Mammary epithelial cell (primary cell): ENCODE results near the gene MYO15B.

Experiments
- EZH2 ChIP-seq: IDR thresholded peaks from 2 replicates; pipeline ENCODE4 v1.6.1; 2012; ENCODE audit warnings: low read length, inconsistent platforms, borderline replicate concordance
- TF ChIP-seq, protein P1 (sequence below), 2 donors: IDR thresholded peaks in 1 of 2; conservative IDR thresholded peaks in 1 of 2; 2 replicates each; pipeline ENCODE4 v1.5.1; 2011 to 2012; ENCODE audit warnings: inconsistent platforms in 2 of 2, low read length in 2 of 2, mild to moderate bottlenecking in 2 of 2, control low read depth in 1 of 2, low read depth in 1 of 2; ENCODE audit not compliant: insufficient read depth in 1 of 2; ENCODE audit errors: extremely low read depth in 1 of 2

DNA sequence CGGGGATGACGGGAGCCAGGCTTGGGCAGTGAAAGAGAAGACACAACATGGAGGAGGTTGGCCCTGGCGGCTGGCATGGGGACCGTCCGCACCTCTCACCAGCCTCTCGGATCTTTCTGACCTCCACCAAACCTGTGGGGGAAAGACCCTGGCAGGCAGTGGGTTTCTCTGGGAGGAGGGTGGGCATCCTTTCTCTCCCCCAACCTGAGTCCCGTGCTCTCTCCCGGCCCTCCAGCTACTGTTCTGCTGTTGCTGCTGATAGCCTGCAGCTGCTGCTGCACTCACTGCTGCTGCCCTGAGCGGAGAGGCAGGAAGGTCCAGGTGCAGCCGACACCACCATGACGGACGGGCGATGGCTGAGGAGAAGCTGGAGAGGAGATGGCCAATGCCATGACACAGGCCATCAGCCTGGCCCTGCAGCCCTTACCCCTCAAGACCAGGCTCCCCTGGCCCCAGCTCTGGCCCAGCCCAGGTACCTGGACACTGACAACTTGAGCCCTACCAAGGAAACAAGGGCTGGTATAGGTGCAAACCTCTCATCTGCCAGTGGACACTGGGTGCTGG is 53.0 kb downstream of the MYO15B start:
- TF ChIP-seq, protein P1, sequence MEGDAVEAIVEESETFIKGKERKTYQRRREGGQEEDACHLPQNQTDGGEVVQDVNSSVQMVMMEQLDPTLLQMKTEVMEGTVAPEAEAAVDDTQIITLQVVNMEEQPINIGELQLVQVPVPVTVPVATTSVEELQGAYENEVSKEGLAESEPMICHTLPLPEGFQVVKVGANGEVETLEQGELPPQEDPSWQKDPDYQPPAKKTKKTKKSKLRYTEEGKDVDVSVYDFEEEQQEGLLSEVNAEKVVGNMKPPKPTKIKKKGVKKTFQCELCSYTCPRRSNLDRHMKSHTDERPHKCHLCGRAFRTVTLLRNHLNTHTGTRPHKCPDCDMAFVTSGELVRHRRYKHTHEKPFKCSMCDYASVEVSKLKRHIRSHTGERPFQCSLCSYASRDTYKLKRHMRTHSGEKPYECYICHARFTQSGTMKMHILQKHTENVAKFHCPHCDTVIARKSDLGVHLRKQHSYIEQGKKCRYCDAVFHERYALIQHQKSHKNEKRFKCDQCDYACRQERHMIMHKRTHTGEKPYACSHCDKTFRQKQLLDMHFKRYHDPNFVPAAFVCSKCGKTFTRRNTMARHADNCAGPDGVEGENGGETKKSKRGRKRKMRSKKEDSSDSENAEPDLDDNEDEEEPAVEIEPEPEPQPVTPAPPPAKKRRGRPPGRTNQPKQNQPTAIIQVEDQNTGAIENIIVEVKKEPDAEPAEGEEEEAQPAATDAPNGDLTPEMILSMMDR (conservative IDR thresholded peaks at IDR 0.05 in 1 of 2, IDR thresholded peaks at IDR 0.05 in 1 of 2; ENCODE audit: extremely low read depth in 1 of 2, insufficient read depth in 1 of 2, low read depth in 1 of 2, low read length in 2 of 2): no peak
- TF ChIP-seq EZH2: no peak
